COLO668 (cell line): ENCODE data around the gene FCRLB.
A peak's percentile ranks its signal among the peaks of the same experiment; 100 is the strongest.
"Not testable (repeated sequence)": the region's sequence is repeated elsewhere in the genome, so short reads cannot be mapped to it uniquely, and the experiment has no call there.

ENCODE experiments used
- DNase-seq: peaks from one replicate; lab custom pipeline; 2025; ENCODE audit not compliant: unreplicated experiment; lab: John Stamatoyannopoulos, UW

The FCRLB gene

DNA sequence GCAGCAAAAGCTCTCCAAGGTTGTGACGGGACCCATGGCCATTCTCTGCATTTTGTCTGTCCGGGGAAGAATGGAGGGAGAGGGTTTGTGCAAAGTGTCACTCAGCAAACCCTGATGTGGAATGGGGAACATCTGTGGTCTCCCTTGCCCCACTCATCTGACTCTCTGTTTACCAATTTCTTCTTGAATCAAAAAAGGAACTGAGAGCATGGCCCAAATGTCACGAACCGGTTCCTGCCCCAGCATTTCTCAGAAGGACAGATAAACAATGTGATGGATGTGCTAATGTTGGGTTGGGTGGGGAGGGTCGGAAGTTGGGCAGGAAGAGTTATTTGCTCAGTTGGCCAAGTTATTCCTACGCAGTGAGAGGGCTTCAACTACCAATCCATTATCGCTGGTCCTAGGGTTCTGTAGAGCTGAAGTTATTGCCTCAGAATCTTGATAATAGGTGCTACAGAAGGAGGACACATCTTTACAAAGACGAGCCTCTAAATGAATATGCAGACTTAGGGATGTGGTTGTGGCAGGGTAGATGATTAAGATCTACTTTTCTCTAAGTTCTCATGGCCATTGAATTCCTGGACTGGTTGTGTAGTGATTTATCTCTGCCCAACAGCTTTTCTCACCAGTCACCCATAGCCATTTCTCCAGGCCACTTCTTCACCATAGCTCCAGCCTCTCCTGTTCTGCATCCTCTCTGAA lies 18.7 kb downstream of the FCRLB start:
- DNase-seq, result no peak

DNA sequence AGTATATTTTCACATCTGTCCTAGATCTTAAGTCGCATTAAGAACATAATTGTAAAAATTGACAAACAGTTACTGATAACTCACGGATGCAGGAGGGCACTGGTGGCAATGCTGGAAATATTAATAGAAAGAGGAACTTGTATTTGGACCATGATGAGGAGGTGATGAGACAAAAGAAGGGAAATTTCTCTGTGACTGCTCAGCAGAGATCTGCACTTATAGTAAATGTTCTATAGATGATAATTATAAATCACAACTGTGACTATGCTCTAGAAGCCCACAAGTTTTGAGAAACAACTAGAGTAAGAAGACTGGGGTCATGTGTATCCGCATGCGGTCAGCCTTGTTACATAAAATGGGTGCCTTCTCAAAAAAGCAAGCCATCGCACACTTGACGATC lies 19.6 kb downstream of the FCRLB start:
- no peak for DNase-seq

DNA sequence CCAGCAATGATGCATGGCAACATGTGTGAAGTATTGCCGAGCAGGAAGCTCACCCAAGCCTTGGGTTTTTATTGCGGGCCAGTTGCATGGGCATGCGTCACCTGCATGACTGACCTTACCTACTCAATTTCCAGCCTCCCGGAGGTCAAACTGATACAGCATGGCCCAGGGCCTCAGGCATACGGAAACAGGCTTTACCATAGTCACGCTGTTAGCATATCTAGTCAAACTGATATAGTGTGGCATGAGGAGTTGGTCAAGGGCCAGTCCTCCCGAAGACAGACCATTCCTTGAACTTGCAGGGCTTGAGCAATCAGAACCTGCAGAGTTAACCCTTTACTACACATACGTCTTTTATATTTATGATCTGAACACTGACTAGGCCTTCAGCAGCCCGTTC lies 21.9 kb downstream of the FCRLB start:
- no peak for DNase-seq

DNA sequence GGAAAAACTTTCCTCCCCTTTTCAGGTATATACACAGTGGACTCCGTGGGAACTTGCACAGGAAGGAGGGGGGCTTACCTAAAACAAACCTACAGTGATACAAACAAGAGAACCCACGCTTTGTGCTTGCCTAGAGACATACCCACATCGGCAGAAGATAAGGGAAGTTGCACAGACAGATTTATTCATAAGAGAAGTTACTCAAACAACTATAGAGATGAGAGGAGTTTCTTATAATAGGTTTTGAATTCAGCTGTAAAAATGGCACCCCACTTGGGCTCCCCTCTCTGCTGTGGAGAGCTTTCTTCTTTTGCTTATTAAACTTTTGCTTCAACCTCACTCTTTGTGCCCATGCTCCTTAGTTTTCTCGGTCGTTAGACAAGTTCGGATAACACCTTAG lies 26.5 kb downstream of the FCRLB start:
- no peak for DNase-seq

DNA sequence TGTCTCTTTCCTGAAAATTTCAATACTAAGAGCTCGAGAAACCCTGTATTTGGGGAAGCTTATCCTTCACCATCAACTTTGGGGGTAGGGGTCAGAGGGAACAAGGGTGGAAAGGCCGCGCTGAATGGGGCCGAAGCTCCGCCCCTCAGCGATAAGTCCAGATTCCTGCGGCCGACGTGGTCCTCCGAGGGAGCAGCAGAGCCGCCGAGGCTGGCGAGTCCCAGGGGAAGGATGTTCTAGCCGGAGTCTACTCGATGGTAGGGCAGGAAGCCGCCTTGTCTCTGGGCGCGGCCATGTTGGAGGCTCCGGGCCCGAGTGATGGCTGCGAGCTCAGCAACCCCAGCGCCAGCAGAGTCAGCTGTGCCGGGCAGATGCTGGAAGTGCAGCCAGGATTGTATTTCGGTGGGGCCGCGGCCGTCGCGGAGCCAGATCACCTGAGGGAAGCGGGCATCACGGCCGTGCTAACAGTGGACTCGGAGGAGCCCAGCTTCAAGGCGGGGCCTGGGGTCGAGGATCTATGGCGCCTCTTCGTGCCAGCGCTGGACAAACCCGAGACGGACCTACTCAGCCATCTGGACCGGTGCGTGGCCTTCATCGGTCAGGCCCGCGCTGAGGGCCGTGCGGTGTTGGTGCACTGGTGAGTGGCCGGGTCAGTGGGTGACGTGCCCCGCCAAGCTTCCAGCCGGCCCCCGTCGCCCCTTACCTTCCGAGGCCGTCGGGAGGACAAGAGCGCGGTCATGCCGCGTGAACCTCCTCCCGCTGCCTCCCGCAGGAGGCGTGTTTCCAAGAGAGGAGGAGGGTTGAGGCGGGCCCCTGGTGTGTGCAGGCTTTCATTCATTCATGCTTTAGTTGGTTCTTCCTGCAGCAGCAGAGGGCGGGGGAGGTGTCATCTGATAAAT lies 28.4 kb downstream of the FCRLB start, which contains the start of gene DUSP12:
TSS of gene DUSP12 (plus strand) at position 278 of the 899 bp plus-strand sequence. CDS start at position 294, 16 bp downstream.
- DNase-seq, result peak; percentile 97

DNA sequence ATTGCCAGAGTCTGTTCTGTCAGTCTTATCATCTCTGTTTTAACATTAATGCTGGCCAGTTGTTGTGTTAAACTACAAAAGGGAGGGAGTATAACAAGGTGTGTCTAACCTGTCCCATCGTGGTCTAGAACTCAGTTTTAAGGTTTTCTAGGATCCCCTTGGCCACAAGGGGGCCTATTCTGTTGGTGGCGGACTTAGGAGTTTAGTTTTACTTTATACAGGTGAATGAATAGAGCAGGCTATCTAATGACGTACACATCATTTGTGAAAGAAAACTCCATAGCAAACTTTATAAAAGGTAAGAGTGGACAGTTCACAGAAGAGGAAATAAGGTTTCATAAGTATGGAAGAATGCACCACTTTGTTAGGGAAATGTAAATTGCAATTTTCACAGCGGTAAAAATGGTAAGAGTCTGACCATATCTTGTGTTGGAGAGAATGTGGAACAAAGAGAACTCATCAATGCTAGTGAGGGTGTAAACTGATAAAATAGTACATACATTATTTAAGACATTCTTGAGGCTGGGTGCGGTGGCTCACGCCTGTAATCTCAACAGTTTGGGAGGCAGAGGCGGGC lies 42.3 kb downstream of the FCRLB start:
- DNase-seq, result peak; percentile 40

DNA sequence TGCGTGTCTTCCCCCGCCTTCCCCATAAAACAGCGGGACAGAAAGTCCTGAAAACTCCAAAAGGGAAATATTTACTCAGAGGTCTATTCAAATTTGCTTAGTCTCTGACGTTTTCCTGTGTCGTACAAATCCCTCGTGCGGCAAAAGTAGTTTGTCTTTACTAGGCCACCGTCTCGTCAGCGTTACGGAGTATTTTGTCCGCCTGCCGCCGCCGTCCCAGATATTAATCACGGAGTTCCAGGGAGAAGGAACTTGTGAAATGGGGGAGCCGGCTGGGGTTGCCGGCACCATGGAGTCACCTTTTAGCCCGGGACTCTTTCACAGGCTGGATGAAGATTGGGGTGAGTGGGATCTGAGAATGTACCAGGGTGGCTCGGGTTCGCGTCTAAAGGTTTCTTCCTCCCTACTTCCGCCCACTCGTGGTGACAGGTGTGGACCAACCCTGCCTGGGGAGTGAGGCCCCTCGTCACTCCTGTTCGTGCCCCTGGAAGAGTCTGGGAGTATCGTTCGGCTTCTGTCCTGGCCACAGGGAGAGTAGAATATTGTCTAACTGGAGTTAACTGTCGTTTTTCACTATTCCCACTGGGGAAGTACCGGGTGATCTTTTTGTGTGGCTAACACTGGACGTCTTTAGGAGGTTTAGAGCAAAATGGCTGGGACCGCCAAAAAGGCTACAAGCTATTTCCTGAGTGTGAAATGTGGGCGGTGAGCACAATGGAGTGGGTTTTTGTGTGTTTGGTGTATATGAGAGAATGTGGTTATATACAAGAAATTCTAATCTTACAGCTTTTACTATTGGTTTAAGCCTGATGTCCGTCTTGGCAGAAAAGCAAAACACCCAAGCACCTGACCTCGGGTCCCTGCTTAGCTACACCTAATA lies 45.0 kb downstream of the FCRLB start, which contains the start of gene ATF6:
TSS of gene ATF6 (plus strand) at position 219 of the 880 bp plus-strand sequence. CDS start at position 260, 41 bp downstream.
- DNase-seq, result peak; percentile 88

DNA sequence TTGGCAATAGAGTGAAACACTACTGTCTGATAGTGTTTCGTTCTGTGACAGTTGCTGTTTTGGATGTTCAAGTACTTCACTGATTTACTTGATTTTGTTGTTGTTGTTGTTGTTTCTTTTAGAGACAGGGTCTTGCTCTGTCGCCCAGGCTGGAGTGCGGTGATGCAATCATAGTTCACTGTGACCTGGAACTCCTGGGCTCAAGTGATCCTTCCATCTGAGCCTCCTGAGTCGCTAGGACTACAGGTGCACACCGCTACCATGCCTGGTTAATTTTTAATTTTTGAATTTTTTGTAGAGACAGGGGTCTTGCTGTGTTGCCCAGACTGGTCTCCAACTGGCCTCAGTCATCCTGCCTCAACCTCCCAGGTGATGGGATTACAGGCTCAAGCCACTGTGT lies 47.1 kb downstream of the FCRLB start:
- no peak for DNase-seq

DNA sequence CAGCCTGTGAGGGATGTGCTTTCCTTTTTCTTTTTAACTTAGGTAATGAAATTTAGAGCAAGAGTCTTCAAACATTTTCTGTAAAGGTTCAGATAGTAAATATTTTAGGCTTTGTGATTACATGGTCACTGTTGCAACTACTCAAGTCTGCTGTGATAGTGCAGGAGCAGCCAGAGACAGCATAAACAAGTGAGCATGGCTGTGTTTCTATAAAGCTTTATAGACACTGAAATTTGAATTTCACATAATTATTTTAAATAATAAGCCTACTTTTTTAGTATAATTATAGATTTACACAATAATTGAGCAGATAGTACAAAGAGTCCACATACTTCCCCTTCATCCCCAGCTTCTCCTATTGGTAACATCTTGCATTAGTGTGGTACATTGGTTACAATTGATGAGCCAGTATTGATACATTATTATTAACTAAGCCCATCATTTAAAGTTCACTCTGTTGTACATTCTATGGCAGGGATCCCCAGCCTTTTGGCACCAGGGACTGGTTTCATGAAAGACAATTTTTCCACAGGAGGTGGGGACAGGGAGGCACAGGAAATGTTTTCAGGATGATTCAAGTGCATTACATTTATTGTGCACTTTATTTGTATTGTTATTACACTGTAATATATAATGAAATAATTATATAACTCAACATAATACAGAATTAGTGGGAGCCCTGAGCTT lies 47.8 kb downstream of the FCRLB start:
- DNase-seq, result no peak

DNA sequence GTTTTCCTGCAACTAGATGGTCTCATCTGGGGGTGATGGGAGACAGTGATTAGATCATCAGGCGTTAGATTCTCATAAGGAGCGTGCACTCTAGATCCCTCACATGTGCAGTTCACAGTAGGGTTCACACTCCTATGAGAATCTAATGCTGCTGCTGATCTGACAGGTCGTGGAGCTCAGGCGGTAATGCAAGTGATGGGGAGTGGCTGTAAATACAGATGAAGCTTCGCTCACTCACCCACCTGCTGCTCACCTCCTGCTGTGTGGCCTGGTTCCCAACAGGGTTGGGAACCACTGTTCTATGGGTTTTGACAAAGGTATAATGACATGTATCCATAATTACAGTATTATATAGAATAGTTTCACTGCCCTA lies 48.3 kb downstream of the FCRLB start:
- not testable (repeated sequence) for DNase-seq

DNA sequence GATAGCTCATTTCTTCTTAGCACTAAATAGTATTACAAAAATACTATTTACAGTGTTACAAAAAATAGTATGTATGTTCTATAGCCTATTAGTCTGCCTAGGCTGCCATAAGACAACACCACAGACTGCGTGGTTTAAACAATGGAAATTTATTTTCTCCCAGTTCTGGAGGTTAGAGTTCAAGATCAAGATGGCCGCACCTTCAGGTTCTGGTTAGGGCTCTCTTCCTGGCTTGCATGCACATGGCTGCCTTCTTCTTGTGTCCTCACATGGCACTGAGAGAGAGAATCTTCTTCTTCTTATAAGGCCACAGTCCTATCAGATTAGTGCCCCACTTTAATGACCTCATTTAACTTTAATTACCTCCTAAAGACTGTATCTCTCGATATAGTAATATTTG lies 48.9 kb downstream of the FCRLB start:
- DNase-seq, result no peak

DNA sequence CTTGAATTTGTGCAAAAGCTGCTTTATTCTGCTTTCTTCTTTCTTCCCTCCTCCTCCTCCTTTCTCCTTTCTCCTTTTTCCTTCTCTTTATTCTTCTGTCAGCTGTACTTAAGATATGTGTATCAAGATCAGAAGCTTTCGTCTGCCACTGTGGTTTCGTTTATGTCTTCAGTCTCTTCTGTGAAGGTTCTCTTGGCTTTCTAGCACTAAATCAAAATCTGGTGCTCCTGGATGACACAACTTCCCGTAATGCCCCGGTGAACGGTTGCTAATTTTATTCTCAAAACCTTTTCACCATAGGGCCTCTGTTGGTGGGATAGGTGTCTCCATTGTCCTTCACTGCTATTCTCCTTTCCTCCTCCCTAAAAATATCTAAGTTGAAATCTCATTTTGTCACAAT lies 49.8 kb downstream of the FCRLB start:
- DNase-seq, result no peak

DNA sequence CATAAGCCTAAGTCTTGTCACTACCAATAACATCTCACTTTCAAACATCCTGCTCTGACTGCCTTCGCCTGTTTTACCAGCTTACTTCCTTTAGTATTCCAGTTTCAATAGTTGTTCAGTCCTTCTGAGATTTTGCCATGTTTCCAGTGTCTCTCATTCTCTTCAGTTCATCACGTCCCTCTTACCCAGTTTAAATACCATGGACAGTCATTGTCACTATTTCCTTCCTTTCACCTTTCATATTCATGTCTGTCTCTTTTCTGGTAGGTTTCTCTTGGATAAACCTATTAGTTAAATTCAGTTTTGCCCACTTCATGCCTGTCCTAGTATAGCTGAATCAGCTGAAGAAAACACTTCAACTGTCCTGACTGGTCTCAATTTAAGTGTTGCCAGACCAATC lies 50.6 kb downstream of the FCRLB start:
- no peak for DNase-seq

DNA sequence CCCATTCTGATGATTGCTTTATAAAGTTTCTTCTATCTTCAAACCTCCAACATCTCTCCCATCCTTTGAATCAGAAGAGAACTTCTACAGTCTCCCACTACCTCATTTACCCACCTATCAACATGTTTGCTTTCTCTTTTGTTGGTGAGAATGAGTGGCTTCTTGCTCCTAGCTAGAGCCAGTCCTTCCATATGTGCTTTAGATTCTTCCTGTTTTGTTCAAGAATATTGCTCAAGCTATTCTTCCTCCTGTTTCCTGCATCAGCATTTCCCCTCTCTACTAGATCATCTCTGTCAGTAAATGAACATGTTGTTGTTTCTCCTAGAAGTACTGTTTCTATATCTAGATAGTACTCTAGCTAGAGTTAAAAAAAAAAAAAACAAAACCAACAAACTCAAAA lies 51.1 kb downstream of the FCRLB start:
- DNase-seq, result no peak

DNA sequence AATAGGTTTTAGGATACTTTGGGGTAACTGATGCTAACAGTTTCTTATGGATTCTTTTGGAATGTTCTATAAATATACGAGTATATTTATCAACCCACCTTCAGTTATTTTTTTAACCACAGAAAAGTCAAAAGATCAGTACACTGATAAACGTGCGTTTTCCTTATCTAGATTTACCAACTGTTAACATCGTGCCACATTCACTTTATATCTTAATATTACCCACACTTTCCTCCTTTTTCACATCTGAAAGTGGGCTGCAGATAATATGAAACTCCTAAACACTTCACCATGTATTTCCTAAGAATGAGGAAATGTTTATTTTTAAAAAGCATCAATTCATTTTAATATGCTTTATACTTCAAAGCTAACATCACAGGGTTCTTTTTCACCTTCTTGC lies 52.4 kb downstream of the FCRLB start:
- DNase-seq, result no peak

DNA sequence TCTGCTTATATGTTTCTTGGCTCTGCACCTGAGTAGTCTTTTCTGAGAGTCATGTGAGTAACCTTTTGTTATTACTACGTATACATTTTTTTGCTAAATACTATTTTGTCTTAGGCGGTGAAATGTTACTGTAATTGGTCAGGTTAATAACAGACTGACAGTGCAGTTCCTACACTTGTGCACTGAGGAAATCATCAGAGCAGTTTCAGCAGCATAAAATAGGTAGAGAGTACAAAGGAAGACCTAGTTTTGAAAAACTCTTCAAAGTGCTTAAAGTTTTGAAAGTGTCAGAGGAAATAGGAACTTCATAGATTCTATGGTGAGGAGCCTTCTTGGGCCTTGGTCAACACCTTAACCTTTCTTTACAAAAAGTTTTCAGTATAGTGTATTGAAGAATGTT lies 55.9 kb downstream of the FCRLB start:
- DNase-seq, result no peak
